Measurements from ENCODE around the gene RRBP1.

RRBP1 gene

DNA sequence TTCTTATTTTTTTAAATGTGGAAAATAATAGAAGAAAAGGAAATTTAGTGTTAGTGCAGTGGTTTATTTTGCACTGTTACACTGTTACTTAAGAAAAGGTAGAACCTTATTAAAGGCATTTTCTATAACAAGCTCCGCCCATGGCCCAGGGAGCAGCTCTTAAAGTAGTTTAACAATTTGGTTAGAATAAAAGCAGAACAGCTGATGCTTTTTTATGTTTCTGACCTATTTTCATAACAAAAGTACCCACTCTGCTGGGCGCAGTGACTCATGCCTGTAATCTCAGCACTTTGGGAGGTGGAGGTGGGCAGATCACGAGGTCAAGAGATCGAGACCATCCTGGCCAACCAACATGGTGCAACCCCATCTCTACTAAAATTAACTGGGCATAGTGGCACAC lies 79.5 kb downstream of the RRBP1 start:
- no peak for DNase-seq

DNA sequence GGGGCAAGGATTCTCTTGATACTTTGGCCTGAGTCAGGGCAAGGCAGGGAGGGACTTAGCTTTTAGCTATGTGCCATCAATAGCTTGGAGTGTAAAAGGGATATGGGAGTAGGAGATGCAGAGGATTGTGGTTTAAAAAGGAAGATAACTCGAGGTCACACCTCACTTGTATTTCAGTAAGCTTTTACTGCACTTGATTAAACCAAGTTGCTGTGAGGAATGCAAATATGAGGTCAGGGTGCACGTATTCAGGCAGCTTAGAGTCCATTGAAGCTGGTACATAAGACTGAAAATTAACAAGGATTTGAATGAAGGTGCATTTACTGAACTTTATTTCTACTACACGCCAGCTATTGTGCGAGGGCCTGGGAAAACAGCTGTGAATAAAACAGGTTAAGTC lies 80.1 kb downstream of the RRBP1 start:
- no peak for DNase-seq

DNA sequence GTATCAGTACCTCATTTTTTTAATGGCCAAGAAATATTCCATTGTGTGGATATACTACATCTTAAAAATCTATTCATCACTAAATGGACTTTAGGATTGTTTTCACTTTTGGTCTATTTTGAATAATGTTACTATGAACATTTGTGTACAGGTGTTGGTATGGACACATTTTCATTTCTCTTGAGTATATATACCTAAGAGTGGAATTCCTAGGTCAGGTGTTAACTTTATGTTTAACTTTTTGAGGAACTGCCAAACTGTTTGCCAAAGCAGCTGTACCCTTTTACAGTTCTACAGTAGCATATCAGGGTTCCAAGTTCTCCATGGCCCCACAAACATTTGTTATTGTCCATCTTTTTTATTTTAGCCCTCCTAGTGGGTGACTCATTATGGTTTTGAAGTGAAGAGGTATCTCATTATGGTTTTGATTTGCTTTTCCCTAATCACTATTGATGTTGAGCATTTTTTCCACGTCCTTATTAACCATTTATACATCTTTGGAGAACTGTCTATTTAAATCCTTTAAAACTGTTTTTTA lies 84.0 kb downstream of the RRBP1 start:
- no peak for DNase-seq

DNA sequence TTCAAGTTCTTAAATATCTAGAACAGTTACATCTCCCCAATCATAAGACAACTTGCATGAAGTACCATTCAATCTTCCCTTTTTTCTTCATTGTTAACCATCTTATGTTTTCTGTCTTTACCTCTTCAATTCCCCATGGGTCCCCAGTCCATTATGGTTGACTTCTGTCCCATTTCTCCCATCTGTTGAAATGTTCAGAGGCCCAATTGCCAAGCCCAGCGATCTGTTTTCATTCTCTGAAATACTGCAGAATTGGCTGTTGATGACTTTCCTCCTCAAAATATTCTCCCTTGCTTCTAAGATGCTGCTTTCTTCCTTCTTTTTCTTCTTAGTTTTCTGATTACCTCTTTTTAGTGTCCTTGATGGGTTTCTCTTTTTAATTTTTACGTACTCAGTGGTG lies 86.2 kb downstream of the RRBP1 start:
- DNase-seq, result peak in 1 of 14 donors; percentile 88

DNA sequence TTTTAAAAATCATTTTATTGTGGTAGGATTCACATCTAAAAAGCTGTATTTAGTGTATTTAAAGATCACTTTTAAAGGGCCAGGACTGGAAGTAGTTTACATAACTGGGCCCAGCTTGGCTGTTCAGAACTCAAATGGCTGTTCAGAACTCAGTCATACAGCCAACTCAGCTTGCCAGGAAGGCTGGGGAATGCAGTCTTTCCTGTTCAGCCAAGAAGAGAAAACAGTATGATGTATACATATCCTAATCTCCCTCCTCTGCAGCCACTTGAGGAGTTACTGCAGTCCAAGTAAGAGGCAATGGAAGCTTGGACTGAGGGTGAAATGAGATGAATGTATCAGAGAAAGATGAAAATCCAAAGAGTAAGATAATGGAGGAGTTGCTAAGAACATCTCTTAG lies 87.6 kb downstream of the RRBP1 start:
- peak in 1 of 14 donors; percentile 54 for DNase-seq

DNA sequence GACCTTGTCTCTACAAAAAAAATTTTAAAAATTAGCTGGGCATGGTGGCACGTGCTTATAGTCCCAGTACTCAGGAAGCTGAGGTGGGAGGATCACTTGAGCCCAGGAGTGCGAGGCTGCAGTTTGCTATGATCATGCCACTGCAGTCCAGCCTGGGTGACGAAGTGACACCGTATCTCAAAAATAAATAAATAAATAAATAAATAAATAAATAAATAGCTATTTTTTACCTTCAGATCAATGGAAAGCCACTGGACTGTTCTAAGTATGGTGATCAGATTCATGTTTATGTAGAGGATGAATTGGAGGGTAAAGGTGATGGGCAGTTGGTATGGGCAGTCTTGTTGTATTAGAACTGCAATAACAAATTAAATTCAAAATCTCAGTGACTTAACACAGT lies 88.1 kb downstream of the RRBP1 start:
- no peak for DNase-seq

DNA sequence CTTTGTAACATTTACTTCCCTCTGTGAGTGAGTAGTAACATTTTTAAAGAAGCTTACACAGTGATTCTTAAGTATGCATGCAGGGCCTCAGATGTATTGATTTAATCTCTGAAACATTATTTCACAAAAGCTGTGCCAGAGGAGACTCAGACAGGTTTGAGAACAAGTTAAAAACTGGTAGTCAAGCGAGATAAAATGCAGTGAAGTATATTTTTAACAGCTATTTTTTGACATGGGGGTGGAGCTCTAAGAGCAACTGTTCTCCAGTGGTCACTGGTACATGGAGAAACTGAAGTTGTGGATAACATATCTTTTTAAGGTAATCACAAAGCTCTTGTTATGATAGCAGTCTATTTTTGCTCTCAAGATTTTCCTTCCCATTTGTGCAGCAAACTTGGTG lies 91.8 kb downstream of the RRBP1 start:
- no peak for DNase-seq

DNA sequence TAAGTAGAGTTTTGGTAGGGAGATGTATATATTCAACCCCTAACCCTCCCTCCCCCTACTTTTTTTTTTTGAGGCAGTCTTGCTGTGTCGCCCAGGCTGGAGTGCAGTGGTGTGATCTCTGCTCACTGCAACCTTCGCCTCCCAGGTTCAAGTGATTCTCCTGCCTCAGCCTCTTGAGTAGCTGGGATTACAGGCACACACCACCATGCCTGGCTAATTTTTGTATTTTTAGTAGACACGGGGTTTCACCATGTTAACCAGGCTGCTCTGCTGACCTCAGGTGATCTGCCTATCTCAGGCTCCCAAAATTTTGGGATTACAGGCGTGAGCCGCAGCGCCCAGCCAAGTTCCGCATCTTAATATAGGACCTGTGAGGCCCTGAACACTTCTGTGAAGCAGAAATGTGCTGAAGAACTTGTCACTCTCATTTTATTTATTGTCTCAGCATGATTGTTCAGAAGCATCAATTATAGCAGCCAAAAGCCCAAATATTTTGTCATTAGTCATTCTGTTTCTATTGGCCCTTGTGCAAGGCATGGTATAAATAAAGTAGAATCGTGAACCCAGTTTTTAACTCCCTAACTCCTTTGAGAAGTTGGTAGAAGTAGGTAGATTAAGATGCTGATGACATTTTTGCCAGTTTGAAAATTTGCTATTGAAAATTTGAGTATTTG lies 92.7 kb downstream of the RRBP1 start:
- peak in 1 of 14 donors; percentile 23 for DNase-seq

DNA sequence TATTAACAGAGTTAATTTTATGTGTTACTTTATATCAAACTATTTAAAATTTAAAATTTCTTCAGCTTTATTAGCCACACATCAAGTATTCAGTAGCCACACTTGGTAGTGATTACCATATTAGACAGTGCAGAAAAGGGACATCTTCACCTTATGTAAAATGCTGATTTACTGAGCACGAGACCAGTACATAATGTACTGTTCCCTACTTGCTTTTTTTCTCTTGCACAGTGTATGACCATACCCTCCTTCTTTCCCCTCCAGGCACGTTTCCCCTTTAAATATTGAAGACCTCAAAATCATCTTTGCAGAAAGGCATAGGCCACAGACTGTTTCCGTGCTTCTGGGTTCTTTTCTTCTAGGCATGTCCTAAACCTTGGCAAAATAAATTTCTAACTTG lies 94.2 kb downstream of the RRBP1 start:
- no peak for DNase-seq

DNA sequence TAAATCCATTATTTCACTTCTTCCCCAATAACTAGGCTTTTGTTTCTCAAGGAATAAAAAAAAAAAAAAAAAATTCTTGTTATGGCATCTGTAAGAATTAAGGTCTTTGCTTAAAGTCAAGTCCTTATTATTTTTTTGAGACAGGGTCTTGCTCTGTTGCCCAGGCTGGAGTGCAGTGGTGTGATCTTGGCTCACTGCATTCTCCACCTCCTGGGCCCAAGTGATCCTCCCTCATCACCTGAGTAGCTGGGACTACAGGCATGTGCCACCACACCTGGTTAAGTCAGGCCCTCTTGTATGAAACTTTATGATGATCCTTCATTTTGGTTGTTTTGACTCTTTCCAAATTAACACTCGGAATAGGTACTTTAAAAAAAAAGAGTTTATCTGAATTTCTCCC lies 94.9 kb downstream of the RRBP1 start:
- no peak for DNase-seq

DNA sequence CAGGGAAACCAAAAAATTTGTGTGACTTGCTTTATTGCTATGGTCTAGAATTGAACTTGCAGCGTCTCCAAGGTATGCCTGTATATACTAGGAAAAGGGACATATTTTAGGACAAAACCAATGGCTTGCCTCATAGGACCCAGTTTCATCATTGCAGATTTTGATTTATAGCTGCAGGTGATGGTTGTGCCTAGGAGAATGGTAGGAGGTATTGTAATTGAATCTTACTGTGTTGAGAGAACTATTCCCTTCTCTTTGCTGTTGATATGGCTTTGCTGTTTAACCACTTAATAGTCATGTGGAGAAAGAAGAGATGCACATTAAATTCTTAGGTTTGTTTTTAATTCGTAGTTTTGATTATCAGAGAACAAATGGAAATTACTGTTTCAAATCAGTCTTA lies 95.8 kb downstream of the RRBP1 start:
- no peak for DNase-seq

DNA sequence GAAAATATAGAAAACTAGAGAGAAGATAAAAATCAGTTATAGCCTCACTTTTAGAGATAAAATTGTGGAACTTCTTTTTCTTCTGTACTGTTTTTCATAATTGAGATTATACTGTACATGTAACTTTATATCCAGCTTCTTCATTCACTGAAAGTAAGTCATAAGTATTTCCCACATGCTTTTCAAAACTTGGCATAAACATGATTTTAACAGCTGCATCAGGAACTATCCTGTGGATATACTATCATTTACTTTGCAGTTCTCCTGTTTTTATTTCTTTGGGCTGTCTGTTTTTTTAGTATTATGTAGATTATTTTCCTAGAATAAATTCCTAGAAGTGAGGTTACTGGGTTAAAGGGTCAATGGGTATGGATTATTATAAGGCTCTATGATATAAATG lies 97.4 kb downstream of the RRBP1 start:
- no peak for DNase-seq

DNA sequence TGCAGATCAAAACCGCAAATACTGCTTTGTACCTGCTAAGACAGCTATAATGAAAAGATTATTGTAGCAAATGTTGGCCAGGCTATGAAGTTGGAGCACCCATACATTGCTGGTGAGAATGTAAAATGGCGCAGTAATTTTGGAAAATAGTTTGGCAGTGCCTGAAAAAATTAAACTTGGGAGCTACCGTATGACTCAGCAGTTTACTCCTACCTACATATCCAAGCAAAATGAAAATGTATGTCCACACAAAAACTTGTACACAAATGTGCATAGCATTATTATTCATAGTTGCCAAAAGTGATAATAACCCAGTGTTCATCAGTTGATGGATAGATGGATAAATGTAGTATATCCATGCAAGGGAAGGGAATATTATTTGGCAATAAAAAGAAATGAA lies 98.9 kb downstream of the RRBP1 start:
- DNase-seq, result no peak

DNA sequence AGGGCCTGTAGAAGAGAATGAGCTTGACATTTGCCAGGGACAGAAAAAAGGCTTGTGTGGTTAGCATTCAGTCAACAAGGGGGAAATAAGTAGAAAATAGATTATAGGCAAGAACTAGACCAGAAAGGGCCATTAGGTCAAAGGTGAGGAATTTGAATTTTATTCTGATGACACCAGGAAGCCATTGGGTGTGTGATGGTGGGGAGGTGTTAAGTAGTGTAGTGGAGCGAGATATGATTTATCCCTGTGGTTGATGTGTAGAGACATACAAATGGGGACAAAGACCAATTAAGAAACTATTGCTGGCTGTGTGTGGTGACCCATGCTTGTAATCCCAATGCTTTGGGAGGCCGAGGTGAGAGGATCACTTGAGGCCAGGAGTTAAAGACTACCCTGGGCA lies 101.1 kb downstream of the RRBP1 start:
- DNase-seq, result no peak

DNA sequence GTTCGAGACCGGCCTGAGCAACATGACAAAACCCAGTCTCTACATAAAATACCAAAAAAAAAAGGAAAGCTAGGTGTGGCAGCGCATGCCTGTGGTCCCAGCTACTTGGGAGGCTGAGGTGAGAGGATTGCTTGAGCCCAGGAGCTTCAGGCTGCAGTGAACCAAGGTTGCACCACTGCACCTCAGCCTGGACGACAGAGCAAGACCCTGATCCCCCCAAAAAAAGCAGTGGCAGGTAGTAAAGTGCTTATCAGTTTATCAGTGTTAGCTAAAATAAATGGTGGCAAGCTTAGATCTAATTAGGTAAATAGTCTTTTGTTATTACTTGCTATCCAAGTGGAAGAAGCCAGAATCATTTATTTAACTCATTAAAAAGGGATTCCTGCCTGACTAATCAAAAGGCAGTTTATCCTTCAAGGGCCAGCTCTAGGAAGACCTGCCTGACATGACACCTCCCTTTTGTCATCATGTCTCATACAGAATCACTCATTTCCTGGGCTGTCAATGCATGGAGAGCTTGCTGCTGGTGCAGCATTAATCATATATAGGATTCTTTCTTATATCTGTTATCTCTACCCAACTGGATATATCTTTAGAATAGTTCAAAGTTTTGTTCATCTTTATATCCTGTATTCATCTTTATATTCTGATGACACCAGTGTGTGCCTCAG lies 102.5 kb downstream of the RRBP1 start:
- no peak for DNase-seq

DNA sequence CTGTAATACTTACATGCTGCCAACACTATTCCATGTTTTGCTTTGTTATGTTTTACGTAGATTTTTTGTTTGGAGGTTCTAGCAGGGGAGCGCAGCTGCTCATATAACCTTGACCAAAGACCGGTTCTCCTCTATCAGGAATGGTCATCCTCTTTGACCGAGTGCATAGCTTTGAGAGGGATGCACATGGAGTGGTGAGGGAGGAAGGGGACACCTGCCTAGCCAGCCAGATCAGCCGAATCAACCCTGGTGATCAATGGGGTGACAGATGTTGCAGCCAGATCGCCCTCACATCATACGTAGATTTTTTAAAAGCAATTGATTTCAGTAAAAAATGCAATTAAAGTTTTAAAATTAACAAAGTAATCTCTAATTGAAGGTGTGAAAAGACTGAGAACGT lies 105.8 kb downstream of the RRBP1 start:
- no peak for DNase-seq

DNA sequence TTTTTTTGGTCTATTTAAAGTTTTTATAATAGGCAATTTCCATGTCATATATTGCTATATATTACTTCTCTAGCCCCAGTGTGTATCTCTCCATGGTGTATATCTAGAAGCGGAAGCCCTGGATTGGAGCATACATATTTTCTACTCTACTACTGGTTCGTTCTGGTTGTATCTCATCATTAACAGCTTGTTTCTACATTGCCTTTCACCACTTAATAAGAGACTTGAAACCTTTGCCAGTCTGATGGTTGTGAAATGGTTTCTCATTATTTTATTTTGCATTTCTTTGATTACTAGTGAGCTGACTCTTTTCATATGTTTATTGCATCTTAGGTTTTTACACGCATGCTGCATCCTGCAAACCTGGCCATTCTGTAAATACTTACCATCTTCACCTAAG lies 108.6 kb downstream of the RRBP1 start:
- no peak for DNase-seq

DNA sequence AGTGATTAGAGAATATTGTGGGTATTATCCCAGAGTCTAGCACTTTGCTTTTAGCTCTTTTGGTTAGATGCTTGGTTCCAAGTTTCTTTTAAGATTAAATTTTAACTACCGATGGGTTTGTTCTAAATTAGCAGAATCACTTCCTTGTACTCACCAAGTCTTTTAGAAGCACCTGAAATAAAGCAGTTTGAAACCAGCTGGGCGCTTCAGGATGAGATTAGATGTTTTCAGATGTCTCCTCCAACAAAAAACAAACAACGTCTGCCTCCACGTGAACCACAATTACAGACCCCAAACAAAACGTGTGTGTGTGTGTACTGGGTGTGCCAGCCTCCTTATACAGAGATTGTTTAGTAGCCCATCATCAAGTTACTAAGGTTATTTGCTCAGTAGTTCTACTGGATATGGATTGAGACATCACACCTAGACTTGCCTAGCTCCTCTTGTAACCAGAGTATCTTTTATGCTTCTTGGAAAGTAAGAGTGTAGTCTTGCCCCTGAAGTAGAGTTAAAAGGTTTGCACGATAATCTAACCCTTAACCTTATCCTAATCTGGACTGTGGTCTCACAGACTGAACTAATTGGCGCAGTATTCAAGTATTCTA lies 109.9 kb downstream of the RRBP1 start:
- DNase-seq, result no peak

DNA sequence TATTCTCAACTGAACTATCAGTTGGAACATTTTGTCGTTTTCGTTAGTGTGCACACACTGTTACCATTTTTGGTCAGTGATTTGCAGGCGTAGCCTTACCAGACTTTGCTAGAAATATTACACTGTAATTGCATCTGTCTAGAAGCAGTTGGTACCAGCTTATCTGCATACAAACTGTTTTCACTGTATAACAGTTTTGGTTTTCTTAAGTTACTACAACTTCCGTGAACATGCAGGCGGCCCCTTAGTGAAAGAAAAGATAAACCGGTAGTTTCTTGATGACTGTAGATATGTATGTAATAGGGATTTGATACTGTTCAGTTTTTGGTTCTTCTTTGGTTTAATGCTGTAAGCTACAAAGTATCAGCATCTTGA lies 110.9 kb downstream of the RRBP1 start:
- no peak for DNase-seq

DNA sequence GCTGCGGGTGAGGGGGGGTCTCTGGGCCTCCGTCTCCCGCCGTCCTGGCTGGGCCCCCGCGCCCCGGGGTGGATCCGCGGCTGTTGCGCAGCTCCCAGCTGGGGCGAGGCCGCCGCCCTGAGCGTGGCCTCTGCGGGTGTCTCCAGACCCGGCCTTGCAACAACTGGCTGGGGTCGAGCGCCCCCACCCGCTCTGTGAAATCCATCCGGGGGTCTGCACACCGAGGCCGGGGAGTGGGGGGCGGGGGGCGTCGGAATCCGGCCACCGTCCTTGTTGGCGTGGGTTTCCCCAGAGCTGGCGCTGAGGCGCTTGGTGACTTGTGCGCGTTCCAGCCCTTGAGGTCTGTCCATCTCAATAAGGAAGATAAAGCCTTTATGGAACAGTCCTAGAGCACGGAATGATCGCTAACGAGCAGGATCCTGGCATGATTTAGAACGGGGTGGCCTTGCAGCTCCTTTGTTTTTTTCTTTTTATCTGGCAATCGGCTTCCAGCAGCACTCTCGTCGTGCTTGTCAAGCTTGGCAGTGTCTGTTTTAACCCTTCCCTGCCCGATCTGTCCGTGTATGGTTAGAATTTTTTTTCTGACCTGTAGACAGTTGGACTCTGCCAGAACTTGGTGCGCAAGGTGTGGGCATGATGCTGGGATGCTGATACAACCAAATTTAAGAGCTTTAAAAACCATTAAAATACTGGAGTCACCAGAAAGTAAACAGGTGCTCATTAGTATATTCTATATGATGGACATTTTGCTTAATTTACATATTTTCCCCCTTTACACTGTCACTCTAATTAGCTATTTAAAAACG lies 111.5 kb downstream of the RRBP1 start:
- peak in 13 of 14 donors; percentile 31 to 83 (median 66) for DNase-seq

DNA sequence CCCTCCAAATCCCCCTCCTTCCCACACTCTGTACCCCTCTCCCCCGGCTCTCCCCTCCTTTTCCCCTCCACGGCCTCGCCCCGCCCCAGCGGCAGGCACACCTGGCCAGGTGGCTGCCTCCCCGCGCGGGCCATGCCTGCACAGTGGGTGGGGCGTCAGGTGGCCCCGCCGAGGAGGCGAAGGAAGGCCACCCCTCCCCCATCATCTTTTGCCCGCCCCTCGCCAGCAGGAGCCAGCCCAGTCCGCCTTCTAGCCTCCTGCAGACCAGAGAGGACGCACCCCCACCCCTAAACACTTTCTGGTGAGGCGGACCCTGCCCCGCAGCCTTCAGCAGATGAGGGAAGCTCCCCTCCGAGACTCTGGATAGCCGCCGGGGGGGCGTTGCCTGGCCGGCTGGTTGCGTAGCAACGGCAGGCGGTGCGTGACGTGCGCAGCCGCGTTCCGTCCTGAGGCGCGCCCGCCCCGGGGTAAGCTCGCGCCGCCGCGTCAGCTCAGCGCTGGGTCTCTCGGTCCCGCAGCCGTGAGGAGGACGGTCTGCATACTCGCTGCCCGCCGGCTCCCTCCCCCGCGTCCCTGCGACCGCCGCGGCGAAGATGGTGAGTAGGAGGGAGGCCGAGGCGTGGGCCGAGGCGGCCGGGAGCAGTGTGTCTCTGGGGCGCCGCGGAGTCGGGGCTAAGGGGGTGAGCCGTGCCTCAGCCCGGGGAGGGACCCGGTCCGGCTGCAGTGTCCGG lies 112.3 kb downstream of the RRBP1 start, which contains the start of gene DSTN:
Gene DSTN, plus strand, starts transcription at position 460 of the 731 bp plus-strand sequence. Its CDS starts 134 bp downstream, at position 594.
- peak; percentile 27 to 92 (median 82) for DNase-seq

DNA sequence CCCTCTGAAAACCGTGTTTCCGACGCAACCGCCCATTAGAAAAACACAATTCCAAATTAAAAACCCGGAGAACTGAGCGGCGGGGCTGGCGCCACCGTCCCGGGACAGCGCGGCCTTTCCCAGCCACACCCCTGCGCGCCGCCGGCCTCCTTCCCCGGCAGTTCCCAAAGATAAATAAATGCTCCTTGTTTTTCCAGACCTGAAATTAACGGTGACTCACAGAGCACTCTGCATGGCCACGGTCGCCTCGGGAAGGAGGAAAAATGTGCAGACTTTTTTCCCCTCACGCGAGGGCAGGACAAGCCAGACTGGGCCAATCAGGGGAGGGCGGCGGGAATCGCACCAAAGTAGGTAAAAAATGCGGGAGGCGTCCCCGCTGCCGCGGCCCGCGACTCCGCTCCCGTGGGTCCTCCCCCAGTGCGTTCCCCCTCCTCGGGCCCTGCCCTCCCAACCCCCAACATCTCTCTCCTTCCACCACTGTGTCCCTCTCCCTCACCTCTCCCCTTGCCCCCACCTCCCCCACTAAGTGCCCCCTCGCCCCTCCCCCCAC lies 113.0 kb downstream of the RRBP1 start:
- peak in 11 of 14 donors; percentile 13 to 60 (median 42) for DNase-seq

Measured in C1 segment of cervical spinal cord (tissue), 14 donors.